Measurements from ENCODE around the gene SEMA7A. TPM values are rescaled to one million over a fixed set of nuclear protein-coding genes. Genes with fewer than 3 reads are reported as not detected.
A peak's percentile ranks its signal among the peaks of the same experiment; 100 is the strongest.

Gene SEMA7A
- total and polyA plus RNA-seq, 9 donors, result 3.2 to 98.6 (median 9.0) TPM

DNA sequence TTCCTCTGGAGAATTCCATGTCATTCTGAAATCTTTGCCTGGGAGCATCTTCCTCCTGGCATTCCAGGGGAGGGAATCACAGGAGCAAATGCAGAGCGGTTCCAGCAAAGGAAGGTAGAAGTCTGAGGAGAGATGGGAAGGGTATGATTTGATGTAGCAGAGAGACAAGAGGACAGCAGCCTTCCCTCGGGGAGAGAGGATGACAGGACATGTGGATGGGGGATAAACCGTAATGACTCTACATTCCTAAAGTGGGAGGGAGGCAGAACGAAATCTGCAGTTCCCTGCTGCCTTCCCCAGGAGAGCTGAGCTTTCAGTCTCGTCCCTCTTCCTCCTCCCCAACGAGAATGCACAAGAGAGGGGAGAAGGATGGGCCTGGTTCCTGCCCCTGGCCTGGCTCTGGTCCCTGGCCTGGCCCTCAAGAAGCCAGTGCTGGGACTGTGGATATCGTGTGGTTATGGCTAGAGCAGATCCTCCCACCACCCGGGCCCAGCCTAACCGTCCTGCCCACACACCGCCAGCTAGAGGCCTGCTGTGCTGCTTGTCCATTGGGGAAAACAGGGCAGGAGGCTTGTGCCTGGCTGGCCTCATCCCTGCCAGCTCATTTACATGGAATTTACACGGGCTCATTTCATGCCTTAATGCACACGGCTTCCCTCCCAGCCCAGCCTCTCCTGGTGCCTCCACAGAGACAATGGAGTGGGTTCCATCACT lies 26.6 kb downstream of the SEMA7A start:
- Histone ChIP-seq H3K27ac (peak overlapping the region in 1 of 2 donors; percentile 36), H3K9me3 (no peaks in the 10 kb centered on the region), H3K27me3 (no peaks in the 10 kb centered on the region), H3K4me3 (no peak overlapping the region), H3K36me3 (no peaks in the 10 kb centered on the region), H3K4me1 (ENCODE audit: insufficient read depth) (peaks cover 31% of the 10 kb centered on the region)
- no peak for TF ChIP-seq POLR2A (IDR thresholded peaks at IDR 0.05)
- TF ChIP-seq, protein P1, sequence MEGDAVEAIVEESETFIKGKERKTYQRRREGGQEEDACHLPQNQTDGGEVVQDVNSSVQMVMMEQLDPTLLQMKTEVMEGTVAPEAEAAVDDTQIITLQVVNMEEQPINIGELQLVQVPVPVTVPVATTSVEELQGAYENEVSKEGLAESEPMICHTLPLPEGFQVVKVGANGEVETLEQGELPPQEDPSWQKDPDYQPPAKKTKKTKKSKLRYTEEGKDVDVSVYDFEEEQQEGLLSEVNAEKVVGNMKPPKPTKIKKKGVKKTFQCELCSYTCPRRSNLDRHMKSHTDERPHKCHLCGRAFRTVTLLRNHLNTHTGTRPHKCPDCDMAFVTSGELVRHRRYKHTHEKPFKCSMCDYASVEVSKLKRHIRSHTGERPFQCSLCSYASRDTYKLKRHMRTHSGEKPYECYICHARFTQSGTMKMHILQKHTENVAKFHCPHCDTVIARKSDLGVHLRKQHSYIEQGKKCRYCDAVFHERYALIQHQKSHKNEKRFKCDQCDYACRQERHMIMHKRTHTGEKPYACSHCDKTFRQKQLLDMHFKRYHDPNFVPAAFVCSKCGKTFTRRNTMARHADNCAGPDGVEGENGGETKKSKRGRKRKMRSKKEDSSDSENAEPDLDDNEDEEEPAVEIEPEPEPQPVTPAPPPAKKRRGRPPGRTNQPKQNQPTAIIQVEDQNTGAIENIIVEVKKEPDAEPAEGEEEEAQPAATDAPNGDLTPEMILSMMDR (IDR thresholded peaks at IDR 0.05), result no peak
- no peak for TF ChIP-seq EP300 (IDR thresholded peaks at IDR 0.05)
- WGBS, 3 donors, result 9 to 21% (median 10%) methylated on average over 12 of the region's 12 CpGs
- intact Hi-C loops (cut with DNase I), result no loop called here
- peak; percentile 59 to 80 (median 73) for DNase-seq

DNA sequence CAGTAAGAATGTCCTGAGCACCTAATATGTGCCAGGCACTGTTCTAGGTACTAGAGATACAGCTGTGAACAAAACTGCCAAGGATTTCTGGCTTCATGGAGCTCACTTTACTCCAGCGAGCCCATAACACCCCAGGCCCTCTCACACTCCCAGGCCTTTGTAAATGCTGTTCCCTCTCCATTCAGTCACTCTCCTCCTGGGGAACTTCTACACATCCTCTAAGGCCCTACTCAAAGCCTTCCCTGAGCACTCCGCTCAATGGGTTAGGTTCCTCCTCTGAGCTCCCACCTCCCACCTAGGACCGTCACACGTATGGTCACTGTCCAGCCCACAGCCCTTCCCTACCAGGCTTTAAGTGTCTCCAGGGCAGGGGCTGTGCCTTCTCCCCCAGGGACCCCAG lies 27.2 kb downstream of the SEMA7A start:
- Histone ChIP-seq H3K27me3 (no peaks in the 10 kb centered on the region), H3K27ac (peak overlapping the region in 1 of 2 donors; percentile 36), H3K9me3 (no peaks in the 10 kb centered on the region), H3K4me1 (ENCODE audit: insufficient read depth) (peaks cover 31% of the 10 kb centered on the region), H3K36me3 (no peaks in the 10 kb centered on the region), H3K4me3 (no peak overlapping the region)
- WGBS, 3 donors, result 68 to 83% (median 78%) methylated on average over 4 of the region's 4 CpGs
- intact Hi-C loops (cut with DNase I), result no loop called here
- no peak for TF ChIP-seq POLR2A (IDR thresholded peaks at IDR 0.05)
- TF ChIP-seq, protein P1 (IDR thresholded peaks at IDR 0.05), result no peak
- no peak for TF ChIP-seq EP300 (IDR thresholded peaks at IDR 0.05)
- DNase-seq, result no peak

DNA sequence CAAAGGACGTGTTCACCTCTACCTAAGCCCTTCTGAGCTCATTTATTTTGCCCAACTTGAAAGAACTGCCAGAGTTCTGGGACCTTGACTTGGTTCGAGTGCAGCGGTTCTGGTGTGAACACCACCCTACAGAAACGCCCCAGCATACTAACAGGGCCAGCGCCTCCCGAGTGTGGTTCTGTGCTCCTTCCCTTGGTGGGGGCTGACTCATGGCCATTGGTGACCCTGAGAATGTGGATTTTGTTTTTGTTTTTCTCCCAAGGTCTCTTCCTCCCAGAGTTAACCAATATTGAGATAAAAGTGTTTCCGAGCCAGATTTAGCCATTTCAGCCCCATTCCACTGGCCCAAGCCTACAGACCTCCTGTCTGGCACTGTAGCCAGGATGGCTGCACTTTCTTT lies 27.9 kb downstream of the SEMA7A start:
- H3K27me3 ChIP-seq, result no peaks in the 10 kb centered on the region
- H3K4me1 ChIP-seq (ENCODE audit: insufficient read depth), result peaks cover 31% of the 10 kb centered on the region
- no peaks in the 10 kb centered on the region for H3K36me3 ChIP-seq
- H3K9me3 ChIP-seq, result no peaks in the 10 kb centered on the region
- H3K4me3 ChIP-seq, result no peak overlapping the region
- DNase-seq, result peak; percentile 59 to 74 (median 71)
- 6 to 20% (median 10%) methylated on average over 7 of the region's 7 CpGs for WGBS, 3 donors
- intact Hi-C loops (cut with DNase I), result no loop called here
- no peak for TF ChIP-seq POLR2A (IDR thresholded peaks at IDR 0.05)
- TF ChIP-seq, protein P1 (IDR thresholded peaks at IDR 0.05), result no peak
- H3K27ac ChIP-seq, result peak overlapping the region in 1 of 2 donors; percentile 36

DNA sequence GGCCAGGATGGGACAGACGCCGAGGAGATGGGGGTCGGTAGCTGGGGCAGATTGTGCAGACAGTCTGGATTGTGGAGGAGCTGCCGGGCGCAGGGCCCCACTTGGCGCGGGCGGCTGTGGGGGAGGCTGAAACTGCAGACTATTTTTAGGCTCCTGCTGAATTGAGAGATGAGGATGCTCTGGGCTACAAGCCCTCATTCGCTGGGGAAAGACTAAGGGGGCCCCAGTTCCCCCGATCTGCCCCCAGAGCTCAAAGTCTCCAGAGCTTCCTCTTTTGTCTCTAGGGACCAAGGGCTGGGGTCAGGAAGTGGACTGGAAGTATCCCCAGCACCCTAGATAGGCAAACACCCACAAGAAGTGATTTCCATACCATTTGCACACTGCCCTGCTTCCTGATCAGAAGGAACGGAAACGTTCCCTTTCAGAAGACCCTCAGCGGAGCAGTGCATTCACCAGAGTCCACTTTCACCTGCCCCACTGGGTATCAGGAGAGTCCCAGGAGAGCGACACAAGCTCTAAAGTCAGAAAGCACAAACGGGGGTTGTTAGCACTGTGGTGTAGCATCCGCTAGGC lies 29.7 kb downstream of the SEMA7A start:
- Histone ChIP-seq H3K27me3 (no peaks in the 10 kb centered on the region), H3K4me3 (no peak overlapping the region), H3K27ac (no peak overlapping the region), H3K36me3 (no peaks in the 10 kb centered on the region), H3K9me3 (no peaks in the 10 kb centered on the region), H3K4me1 (ENCODE audit: insufficient read depth) (peaks cover 31% of the 10 kb centered on the region)
- TF ChIP-seq, protein P1 (IDR thresholded peaks at IDR 0.05), result no peak
- peak; percentile 52 to 81 (median 66) for DNase-seq
- 26 to 34% (median 27%) methylated on average over 16 of the region's 16 CpGs for WGBS, 3 donors
- intact Hi-C loops (cut with DNase I), result no loop called here
